ENCODE results near the gene ADH7.

DNA sequence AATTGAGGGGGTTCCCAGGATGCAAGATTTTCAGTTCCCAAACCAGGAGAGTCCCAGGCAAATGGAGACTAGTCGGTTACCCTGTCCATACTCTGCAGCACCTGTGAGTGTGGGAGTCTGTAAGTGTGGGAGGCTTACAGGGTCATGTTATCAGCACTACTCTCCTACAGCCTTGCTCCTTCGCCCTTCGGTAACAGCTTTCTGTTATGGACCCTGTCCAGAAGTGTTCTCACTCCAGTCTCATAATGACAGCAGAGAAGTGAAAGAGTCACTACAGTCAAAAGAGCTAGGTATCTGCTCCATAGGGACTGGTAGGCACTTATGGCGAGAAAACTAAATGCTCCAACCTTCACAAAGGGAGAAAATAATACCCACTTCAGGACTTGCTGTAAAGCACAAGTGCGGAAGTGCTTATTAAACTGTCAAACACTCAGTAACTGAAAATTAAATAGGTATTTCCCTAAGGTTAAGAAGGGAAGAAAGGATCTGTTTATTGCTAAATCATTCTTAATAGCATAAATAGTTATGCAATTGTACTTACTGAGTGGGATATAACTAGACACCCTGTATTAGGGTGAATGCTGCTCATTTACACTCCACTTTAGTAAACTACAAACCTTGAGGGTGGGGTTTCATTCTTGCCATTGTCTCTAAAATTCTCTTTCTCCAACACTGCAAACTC, 2.7 kb upstream of the ADH7 start:
- TF ChIP-seq, protein P1, sequence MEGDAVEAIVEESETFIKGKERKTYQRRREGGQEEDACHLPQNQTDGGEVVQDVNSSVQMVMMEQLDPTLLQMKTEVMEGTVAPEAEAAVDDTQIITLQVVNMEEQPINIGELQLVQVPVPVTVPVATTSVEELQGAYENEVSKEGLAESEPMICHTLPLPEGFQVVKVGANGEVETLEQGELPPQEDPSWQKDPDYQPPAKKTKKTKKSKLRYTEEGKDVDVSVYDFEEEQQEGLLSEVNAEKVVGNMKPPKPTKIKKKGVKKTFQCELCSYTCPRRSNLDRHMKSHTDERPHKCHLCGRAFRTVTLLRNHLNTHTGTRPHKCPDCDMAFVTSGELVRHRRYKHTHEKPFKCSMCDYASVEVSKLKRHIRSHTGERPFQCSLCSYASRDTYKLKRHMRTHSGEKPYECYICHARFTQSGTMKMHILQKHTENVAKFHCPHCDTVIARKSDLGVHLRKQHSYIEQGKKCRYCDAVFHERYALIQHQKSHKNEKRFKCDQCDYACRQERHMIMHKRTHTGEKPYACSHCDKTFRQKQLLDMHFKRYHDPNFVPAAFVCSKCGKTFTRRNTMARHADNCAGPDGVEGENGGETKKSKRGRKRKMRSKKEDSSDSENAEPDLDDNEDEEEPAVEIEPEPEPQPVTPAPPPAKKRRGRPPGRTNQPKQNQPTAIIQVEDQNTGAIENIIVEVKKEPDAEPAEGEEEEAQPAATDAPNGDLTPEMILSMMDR (IDR thresholded peaks at IDR 0.05), result no peak
- TF ChIP-seq POLR2A (IDR thresholded peaks at IDR 0.05), result no peak

Measured in upper lobe of left lung (tissue), 4 donors.